HG02588 (cell line): ENCODE results near the gene FBXW7.

Source experiments
- ATAC-seq: cut with Tn5 transposase; IDR thresholded peaks from one replicate; pipeline ENCODE4 v1.9.1; 2021; ENCODE audit warnings: mild to moderate bottlenecking, moderate library complexity; ENCODE audit not compliant: unreplicated experiment

The FBXW7 gene

GRCh38 chr4:152346526-152346925 is 189.4 kb downstream of the FBXW7 start:
- no peak for ATAC-seq

DNA sequence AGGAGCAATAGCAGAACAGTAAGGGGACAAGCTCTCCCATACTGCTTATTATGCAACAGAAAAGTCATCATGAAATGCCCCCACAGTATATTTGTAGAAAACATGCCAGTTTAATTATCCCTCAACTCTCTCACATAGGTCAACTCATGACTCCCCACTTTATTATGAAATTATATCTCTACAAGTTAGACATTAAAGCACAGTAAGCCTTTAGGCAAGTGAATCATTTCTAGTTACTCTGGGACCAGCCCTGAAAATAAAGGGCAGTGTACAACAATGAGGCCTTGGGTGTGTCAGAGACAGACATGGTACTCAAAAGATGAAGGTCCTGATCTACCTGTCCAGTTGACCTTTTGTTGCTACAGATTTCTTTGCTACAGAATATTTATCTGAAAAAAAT is 191.9 kb downstream of the FBXW7 start:
- ATAC-seq = no peak

GRCh38 chr4:152342293-152342692 is 193.6 kb downstream of the FBXW7 start:
- ATAC-seq = no peak

DNA sequence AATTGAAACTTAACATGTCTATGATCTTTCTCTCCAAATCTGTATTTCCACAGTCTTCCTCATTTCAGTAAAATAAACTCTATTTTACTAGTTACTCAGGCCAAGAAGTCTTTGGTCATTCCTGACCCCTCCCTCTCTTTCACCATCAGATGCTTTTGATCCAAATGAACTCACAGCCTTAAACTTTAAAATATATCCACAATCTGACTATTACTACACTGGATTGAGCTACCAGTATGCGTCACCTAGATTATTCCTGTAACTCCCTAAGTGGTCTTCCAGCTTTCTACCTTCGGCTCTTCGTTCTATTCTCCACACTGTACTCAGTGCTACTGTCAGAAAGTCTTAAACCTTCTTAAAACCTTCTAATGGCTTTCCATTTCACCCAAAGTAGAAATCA is 195.1 kb downstream of the FBXW7 start:
- ATAC-seq = no peak

GRCh38 chr4:152339576-152339975 is 196.3 kb downstream of the FBXW7 start:
- ATAC-seq = no peak

DNA sequence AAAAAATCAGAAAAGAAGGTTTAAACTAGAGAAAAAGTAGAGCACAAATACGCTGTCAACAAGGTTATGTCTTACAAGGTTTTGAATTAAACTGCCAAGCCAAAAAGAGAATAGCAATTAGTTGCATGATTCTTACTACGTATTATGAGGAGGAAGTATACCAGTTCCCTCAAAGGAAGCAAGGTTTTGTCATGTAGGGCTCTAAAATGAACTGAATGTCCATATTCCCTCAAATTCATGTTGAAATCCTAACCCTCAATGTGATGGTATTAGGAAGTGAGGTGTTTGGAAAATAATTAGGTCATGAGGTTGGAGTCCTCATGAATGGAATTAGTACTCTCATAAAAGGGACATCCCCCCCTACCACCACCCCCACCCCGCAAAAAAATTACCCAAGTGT is 201.0 kb downstream of the FBXW7 start:
- ATAC-seq = no peak

GRCh38 chr4:152331042-152331441 is 204.8 kb downstream of the FBXW7 start:
- ATAC-seq = no peak

DNA sequence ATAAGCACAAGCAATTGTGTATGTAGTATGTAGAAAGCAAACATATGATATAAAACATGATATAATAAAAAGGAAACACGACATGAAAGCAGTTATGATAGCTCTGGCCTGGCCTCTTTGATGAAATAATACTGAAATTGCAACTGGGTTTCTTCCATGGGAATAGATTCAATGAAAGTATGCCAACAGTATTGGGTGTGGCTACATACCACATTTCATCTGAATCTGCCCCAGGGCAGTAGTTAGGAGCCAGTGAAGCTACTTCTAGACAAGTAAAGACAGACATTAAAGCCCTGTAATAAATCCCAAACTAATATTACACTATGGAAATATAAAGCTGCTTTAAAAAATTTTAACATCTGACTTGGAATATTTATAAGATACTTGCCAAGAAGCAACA is 207.3 kb downstream of the FBXW7 start:
- ATAC-seq = no peak

- no peak for ATAC-seq
Observed at GRCh38 chr4:152327606-152328453, 208.1 kb downstream of the FBXW7 start.

GRCh38 chr4:152325831-152326230 is 210.1 kb downstream of the FBXW7 start:
- no peak for ATAC-seq

DNA sequence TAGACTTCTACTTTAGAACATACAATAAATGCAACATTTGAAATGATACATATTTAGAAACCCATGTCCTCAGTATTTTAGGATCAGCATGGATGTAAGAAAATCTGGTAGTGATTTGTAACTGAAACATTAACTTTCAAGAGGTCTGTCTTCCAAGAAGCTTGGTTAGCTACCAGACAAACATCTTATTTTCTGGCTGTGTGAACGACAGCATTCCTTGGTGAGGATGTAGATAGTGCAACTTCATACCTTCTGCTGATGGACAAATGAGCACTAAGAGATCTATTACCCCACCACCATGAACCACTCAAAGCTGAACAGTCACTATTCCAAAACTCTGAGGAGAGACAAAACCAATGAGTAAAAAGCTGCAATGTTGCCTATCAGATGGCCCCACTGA is 212.7 kb downstream of the FBXW7 start:
- ATAC-seq = no peak

- ATAC-seq = no peak
Observed at GRCh38 chr4:152322656-152323055, 213.2 kb downstream of the FBXW7 start.

DNA sequence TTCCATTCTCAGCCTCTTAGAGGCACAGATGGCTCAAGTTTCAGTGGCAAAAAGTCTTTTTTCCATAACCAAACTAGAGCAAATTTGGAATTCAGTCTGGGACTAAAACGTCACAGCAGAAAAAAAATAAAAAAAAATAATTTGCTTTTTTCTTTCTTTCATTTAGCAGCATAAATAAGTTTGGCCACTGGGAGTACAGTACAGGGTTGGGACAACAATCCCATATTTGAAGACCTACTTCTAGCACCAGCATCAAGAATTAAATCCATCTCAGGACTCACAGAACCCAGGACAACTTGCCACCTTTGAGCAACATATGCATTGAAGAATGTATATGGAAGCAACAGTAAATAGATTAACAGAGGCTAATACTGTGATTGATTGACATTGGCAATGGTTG is 214.0 kb downstream of the FBXW7 start:
- ATAC-seq = no peak

DNA sequence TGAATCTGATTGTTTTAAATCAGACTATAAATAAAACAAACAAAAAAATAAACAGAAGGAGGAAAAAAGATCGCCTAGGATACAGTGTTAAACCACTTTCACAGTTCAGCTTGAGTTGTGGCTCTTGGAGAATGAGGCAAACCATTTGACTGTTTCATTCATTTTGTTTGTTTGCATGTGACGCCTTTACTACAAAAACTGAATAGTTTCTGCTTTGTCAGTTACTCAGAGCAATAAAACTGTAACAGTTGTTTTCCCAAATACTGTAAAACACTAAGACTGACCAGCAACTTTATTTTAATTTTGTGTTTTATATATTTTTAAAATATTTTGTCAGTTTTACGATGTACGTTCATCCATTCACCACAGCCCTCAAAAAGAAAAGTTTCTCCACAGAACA is 214.5 kb downstream of the FBXW7 start:
- no peak for ATAC-seq

- ATAC-seq = no peak
Observed at GRCh38 chr4:152316969-152317368, 218.9 kb downstream of the FBXW7 start.

GRCh38 chr4:152310257-152310656 is 225.6 kb downstream of the FBXW7 start:
- no peak for ATAC-seq

DNA sequence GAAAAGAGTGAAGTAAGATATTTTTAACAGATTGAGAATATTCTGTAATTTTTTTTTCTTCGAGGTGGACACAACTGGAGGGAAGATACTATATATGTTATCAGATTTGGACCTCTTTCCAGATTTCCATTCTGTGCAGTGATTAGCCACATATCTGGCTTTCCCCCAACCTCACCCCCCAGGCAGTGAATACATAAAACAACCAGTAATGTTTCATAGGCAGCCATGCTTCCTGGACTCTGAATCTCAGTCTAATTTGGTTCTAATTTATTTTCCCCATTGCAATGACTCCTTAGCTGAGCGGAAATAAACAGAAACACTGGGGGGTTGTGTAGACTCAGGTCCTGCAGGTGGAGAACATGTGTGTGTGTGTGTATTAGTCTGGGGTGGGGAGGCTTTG is 226.5 kb downstream of the FBXW7 start:
- no peak for ATAC-seq

- ATAC-seq = no peak
Observed at GRCh38 chr4:152308951-152309350, 226.9 kb downstream of the FBXW7 start.

DNA sequence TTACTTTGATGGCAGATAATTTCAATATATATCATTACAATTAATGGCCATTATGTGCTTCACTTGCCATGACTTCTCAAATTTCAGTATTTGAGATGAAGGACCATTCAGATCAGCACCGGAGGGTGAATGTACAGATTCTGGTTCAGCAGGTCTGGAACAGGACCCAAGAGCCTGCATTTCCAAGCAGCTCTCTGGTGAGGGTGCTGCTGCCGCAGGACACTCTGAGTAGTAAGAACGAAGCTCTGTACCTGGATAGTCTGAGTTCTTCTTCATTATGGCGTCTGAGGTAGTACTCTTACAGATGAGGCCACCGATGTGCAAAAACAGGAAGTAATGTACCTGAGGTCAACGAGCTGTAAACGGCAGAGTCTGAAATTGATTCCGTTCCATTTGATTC is 228.2 kb downstream of the FBXW7 start:
- no peak for ATAC-seq

- ATAC-seq = no peak
Observed at GRCh38 chr4:152306541-152306940, 229.4 kb downstream of the FBXW7 start.

- ATAC-seq = peak; percentile 91
Observed at GRCh38 chr4:152304220-152304619, 231.7 kb downstream of the FBXW7 start.

GRCh38 chr4:152301381-152301780 is 234.5 kb downstream of the FBXW7 start:
- no peak for ATAC-seq

DNA sequence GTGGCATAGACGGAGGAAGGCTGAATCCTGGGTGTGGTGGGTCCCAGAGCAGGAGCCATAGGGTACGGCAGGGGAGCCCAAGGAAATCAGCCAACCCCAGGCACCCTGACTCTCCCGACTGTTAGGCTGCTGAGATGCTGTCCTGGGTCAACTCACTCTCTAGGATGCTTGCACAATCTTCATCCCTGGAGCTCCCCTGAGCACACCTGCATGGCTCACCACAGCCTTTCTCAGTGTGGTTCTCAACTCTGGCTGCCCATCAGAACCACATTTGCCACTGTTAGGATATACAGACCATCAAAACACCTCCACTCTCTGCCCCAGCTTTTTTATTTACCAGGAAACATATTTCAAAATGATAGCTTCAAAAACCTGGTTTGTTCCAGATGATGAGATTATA is 236.3 kb downstream of the FBXW7 start:
- ATAC-seq = no peak
